GM19395 (cell line): Measurements from ENCODE around the gene AMPD3.

ENCODE experiments used
- ATAC-seq: cut with Tn5 transposase; IDR thresholded peaks from one replicate; pipeline ENCODE4 v1.9.1; 2021; ENCODE audit warnings: mild to moderate bottlenecking, moderate library complexity; ENCODE audit not compliant: unreplicated experiment

Gene AMPD3

DNA sequence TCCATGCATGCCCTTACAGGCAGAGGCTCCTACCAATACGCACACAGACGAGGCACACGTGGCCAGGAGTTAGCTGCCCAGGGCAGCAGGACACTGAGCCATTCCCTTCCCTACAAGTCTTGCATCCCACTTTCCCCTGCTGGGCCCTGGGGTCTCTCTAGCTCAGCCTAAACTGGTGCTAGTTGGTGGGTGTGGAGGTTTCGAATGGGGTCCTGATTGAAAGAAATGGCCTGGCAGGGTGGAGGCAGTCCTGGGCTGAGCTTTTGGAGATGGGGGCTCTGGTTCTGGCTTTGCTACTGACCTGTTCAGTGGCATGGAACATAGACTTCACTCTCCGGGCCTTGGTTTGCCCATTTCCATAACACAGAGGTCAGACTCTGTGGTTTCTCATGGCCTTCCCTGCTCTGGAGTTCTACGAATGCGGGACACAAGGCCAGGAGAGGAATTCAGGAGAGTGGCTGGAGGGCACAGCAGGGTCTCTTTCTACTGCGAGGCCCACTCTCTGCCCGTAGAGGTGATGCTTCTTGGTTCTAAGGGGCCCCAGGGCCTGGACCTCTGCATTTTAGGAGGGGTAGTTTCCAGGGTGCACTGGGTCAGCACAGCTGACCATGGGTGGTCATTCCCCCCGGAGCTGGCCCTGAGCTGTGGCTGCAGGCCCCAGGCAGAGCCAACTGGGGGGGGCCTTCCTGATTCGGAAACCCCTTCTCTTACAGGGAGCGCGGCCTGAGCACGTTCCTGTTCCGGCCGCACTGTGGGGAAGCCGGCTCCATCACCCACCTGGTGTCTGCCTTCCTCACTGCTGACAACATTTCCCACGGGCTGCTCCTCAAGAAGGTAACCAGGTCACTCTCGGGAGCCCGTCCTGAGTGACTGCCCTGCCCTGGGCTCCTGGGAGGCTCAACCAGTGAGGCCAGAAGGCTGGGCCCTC lies 46.0 kb downstream of the AMPD3 start:
- ATAC-seq = no peak

DNA sequence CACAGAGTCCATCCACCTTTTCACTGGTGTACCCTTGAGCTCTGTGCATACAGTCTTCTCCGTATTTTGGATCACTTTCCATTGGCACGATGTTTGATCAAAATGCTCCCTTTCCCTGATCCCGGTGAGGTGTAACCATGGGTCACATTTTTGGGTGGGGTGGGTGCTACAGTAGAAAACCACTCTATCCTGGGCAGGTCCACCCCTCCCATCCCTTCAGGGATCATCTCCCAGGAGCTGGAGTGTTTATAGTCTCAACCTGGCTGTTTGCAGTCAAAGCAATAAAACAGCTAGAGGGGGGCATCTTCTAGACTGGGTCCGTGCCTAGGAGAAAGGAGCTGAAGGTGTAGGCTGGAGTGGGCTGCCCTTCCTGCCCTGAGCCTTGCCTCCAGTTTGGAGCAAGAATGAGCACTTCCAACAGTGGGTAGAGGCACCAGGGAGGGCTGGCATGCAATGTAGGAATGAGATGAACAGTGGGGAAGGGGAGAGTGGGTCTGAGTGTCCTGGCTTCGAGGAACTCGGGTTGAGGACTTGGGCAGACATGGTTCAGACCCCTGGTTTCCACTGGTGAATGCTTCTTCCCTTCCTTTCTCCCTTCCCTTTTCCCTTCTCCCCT lies 47.1 kb downstream of the AMPD3 start:
- ATAC-seq = no peak

DNA sequence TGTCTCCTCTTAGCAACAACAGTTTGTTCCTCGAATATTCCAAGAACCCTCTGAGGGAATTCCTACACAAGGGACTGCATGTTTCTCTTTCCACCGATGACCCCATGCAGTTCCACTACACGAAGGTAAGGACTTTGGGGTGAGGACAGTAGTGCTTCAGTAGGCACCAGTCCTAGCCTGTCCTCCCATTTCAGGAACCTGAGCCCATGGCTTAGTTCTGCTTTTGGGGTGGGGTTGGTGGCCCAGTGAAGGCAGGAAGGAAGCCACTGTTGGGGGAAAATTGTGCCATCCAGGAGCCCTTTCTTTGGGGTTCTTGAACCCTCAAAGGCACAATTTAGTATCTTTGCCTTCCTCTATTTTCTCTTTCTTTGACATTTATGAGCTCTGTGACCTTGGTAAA lies 47.7 kb downstream of the AMPD3 start:
- no peak for ATAC-seq

DNA sequence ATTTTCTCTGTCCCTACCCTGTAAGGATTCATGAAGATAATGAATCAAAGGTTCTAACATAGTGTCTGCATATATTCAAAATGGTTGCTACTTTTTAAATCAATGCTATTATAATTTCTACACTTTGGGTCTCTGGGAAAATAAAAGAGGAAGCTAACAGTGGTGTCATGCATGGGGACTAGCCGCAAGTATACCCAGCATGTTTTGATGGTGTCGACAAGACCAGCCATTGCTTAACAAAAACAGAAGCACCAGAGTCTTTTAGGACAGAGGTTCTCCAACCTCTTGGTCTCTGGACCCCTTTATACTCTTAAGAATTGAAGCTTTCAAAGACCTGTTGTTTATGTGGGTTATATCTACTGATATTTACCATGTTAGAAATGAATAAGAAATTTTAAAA lies 48.2 kb downstream of the AMPD3 start:
- ATAC-seq = no peak

DNA sequence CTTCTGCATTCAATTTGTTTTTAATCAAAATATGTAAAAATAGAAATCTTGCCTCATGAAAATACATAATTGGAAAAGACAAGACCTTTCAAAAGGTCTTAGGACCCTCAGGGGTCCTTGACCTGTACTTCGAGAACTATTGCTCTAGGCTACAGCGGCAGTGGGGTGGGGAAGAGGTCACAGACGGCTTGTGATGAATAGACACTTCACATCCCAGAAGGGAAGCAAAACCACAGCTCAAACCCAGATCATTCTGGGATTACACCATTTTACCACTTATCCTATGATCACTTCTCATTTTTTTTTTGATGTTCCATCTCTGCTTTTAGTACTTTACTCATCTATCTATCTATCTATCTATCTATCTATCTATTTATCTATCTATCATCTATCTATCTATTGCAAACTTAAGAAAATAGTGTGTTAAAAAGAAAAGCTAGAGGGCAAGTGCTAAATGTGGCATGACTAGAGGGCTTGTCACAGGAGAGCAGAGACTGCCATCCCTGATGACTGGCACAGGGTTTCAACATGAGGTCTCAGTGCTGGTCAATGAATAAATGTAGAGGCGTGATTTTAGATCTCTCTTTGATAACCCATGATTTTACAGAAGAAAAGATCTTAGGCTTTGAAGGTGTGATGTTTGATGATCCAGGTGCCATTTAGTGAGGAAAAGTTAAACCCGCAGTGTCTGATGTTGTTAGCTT lies 48.9 kb downstream of the AMPD3 start:
- no peak for ATAC-seq

DNA sequence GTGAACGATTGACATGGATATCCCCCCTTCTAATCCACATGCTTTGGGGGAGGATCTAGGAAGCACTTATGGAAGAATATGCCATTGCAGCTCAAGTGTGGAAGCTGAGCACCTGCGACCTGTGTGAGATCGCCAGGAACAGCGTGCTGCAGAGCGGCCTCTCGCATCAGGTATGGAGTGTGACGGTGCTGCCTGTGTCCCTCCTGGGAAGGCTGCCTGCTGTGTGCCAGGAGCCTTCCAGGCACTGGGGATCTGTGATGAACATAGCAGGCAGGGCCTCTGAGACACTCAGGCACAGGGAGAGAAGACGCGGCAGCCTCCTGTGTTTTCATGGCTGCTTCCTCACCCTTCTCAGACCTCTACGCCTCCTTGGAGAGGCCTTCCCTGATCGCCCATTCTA lies 49.4 kb downstream of the AMPD3 start:
- ATAC-seq = no peak

DNA sequence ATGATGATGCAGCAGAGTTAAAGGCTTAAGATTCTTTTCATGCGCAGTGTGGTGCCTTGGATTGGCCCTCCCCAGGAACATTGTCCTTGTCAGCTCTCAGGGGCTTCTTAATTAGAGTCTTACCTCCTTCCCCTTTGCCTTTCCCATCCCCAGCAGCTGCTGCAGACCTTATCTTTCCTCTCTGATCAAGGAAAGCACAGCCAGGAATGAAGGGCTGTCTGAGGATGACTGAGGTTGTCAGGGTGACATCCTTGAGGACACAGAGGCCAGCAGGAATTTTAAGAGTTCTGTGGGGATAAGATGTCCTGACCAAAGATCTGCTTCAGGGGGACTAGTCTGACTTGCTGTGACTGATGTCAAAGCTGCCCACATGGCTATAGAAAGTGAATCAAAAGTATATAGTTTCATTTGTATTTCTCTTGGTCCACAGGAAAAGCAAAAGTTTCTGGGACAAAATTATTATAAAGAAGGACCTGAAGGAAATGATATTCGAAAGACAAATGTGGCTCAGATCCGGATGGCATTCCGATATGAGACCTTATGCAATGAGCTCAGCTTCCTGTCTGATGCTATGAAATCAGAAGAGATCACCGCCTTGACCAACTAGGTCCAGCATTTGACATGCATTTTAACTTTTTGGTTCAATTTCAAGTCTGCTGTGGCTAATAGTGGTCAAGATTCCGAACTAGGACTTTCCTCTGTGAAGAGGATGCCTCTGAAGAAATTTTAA lies 50.4 kb downstream of the AMPD3 start:
- no peak for ATAC-seq

DNA sequence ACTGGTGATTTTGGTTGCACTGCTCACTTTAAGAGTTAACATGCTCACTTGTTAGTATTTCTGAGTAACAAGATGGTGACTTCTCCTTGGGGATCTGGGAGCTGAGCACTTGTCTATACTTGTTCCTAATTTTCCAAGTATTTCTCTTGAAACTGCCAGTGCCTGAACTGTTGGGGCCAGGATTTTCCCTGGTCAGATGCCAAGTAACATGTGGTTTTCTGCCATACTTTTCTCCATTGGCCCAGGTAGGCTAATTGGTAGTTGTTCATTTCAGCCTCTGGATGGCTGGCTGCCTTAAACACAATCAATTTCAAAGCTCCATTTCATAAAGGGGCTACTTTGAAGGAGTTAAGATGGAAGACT lies 50.9 kb downstream of the AMPD3 start:
- ATAC-seq = no peak

DNA sequence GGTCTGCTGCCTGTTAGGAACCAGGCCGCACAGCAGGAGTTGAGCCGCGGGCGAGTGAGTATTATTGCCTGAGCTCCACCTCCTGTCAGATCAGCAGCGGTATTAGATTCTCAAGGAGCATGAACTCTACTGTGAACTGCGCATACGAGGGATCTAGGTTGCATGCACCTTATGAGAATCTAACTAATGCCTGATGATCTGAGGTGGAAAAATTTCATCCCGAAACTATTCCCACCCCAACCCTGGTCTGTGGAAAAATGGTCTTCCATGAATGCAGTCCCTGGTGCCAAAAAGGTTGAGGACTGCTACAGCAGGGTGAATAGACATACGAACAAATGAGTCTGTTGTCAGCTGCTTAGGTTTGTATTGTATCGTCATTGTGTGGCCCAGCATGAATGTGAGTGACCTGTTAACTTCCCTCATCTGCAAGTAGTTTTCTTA lies 56.1 kb downstream of the AMPD3 start:
- ATAC-seq = no peak

DNA sequence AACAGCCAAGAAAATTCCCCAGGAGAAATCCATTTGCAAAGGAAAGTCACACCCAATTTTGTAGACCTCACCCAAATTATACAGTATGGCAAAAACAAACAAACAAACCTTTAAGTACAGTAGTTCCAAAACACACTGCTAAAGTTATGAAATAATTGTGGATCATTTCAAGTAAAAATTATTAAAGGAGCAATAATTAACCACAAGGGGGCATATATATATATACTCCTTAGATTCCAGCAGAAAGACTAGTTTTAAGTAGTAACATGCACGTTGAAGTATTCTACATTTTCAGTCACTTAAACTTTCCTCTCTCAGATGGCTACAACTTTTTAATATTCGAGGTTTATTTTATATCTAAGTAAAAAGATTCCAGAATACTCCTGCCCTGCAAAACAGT lies 59.1 kb downstream of the AMPD3 start:
- no peak for ATAC-seq

DNA sequence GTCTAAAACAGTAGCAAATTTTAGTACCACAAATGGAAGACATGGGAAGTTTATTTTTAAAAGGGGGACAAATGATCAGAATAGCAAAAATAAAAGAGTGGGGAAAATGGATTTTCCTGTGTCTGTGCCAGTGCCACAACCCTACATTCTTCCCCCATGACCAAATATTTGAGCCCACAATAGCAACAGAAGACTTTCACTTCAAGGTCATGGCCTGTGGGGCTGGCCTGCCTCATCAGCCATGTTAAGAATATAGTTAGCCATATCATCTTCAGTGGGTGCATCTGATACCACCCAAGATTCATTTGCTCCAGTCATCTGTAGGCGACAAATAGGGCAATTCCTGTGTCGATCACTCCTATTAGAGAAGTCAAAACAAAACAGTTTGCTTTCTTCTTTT lies 59.6 kb downstream of the AMPD3 start:
- ATAC-seq = no peak

DNA sequence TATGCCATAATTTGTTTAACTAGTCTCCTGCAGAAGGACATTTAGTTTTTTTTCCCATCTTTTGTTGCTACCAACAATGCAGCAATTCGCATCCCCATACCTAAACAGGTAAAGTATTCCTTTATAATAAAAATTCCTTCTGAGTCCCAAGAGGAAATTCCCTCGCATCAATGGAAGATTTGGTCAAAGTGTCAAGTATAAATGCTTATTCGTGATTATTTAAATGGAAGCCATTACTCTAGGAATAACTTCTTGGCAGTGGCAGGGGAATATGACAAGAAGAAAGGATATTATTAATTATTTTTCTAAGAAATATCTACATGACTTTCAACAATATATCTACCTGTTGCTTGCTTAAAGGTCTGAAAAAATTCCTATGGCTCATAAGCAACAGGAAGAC lies 60.4 kb downstream of the AMPD3 start:
- ATAC-seq = no peak

DNA sequence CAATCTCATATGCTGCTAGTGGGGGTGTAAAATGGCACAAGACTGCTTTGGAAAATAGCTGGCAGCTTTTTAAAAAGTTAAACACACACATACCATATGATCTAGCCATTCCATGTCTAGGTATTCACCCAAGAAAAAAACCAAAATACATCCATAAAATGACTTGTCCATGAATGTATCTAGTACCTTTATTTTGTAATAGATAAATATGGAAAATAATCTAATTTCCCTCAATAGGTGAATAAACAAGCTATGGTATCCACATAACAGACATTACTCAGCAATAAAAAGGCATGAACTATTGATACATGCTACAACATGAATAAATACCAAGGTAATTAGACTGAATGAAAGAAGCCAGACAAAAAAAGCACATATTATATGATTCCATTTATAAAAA lies 63.1 kb downstream of the AMPD3 start:
- no peak for ATAC-seq

DNA sequence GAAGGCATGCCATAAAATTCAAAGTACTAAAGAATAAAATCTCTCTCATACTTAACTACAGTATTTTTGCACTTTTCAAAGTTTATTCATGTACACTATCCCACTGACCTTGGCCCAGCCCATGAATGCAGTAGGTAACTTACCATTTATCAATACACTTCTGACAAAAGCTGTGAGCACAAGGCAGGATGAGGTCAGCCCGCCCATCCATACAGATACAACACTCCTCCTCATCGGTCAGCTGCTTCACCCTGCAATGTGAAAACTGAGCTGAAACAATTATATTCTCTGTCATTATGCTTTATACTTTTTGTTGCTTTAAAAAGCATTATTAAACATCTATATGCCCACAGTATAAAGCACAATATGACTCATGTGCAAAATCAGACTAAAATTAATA lies 63.8 kb downstream of the AMPD3 start:
- no peak for ATAC-seq

DNA sequence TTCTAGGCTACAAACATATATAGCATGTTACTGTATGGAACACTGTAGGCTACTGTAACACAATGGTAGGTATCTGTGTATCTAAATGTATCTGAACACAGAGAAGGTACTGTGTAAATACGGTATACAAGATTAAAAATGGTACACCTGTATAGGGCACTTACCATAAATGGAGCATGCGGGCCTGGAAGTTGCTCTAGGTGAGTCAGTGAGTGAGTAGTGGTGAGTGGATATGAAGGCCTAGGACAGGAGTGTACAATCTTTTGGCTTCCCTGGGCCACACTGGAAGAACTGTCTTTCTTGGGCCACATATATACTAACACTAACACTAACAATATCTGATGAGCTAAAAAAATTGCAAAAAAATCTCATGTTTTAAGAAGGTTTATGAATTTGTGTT lies 64.6 kb downstream of the AMPD3 start:
- ATAC-seq = no peak

DNA sequence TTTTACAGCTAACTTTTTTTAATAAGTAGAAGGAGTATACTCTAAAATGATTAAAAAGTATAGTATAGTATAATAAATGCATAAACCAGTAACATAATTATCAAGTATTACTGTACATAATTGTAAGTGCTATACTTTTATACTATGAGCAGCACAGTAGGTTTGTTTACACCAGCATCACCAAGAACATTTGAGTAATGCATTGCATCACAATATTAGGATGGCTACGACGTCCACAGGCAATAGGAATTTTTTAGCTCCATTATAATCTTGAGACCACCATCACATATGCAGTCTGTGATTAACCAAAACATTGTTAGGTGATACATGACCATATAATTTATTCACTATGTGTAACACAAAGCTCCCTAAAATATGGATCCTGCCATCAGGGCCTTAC lies 65.5 kb downstream of the AMPD3 start:
- no peak for ATAC-seq

DNA sequence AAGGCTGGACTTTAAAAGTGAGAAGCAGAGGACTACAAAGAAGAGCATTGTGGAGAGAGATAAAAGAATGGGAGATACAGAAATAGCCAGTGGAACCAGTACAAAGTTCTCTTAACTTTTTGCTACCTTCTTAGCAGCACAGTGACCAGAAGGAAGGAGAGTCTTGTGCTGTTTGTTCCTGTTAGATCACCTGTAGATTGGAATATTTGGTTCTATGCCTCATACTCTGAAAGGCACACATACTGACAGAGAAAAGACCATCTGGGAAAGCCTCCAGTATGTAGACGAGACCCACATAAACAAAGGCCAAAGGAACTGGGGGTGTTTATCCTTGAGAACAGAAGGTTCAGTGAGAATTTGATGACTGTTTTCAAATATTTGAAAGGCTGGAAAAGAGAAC lies 67.2 kb downstream of the AMPD3 start:
- no peak for ATAC-seq

DNA sequence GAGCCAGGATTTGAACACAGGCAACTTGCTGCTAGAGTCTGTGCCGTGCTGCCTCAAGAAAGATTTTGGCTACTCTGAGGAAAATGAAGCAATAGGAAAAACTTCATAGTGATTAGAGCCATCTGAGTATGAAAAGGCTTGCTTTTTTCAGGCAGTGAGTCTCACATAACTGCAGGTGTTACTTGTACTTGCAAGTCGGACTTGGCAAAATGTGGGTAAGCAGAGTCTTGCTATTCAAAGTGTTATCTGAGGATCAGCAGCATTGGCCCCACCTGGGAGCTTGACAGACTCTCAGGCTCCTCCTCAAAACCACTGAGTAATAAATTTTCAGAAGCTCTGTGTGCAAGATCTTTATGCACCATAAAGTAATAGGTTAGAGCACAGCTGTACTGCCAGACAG lies 67.9 kb downstream of the AMPD3 start:
- ATAC-seq = no peak

DNA sequence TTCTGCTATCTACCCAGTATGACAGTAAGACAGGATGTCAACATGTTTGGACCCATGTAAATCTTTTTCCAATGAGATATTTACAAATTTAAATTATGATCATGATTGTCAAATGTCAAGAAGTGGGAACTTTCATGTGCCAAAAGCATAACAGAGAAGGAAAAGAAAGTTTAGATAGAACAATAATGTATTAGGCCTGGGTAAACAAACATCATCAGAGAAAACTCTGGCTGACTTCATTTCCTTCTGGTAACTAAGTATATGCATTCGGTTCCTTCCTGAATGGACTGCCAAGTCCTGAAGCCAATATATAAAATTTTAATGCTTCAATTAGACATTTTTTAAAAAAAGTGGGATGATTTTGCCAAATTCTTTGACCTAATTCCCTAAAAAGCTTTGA lies 69.4 kb downstream of the AMPD3 start:
- no peak for ATAC-seq

DNA sequence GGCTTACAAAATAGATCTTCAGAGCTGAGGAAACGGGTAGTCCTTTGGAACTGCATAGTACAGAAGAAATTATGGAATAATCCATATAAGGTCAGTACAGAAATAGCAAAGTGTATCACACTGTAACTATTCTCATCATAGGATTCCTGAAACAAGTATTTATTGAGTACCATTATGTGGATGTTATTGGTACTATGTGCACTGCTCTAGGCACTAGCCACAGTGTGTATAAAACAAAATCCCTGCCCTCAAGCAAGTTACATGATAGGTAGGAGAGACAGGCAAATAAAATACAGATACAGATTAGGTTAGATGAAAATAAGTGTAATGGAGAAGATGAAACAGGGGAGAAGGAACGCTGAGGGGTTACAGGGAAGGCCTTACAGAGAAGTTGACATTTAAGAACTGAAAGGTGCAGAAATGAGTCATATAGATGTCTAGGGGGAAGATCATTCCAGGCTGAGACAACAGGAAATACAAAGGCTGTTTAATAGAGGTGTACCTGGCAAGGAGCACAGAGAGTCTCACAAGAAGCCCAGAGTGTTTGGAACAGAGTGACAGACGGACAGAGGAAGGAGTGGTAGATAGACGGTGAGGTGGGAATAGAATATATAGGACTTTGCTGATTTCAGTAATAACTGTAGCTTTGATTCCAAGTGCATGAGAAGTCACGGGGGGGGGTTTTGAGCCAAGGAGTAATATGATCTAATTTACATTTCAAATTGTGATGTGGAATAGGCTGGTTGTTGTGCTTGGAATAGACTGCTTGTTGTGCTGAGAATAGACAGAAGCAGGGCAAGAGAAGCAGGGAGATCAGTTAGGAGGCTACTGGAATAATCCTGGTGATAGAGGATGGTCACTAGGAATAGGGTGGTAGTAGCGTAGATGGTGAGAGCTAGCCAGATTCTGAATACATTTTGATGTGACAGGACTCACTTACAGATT lies 72.2 kb downstream of the AMPD3 start:
- ATAC-seq = peak; percentile 85
